GM11168 (cell line): ENCODE measurements around the gene MSLN.

Source experiments
- in situ Hi-C: fragments of 300-500 bp; cut with MboI; formaldehyde crosslinking; loops from one replicate; pipeline ENCODE4 v1.12.0; 2022; ENCODE audit warnings: low sequenced_read_pairs; ENCODE audit not compliant: unreplicated experiment

Gene MSLN

DNA sequence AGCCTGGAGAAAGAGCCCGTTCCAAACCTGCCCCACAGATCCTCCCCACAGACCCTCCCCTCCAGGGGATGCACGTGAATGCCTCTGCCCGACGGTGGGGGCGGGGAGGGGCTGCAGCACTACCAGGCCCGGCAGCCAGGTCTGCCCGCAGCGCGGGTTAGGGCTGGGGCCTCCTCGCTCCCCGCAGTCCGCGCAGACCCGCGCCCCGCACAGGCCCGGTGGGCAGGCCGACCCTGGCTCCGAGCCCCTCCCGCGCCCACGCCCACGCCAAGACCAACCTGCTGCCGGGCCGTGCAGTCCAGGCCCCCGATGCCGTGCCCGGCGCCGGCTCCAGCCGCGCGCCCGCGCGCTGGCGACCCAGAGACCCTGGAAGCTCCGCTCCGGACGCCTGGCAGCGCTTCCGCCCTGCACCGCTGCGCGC lies 27.5 kb downstream of the MSLN start, which contains the start of gene RPUSD1:
RPUSD1 (minus strand) TSS at position 404 of the 421 bp plus-strand sequence. CDS start 644 bp downstream, outside the sequence.
- in situ Hi-C loops, result loop anchor here (5.0 kb wide), 1 partner anchor 76 kb away; no protein-coding TSS in a partner anchor

DNA sequence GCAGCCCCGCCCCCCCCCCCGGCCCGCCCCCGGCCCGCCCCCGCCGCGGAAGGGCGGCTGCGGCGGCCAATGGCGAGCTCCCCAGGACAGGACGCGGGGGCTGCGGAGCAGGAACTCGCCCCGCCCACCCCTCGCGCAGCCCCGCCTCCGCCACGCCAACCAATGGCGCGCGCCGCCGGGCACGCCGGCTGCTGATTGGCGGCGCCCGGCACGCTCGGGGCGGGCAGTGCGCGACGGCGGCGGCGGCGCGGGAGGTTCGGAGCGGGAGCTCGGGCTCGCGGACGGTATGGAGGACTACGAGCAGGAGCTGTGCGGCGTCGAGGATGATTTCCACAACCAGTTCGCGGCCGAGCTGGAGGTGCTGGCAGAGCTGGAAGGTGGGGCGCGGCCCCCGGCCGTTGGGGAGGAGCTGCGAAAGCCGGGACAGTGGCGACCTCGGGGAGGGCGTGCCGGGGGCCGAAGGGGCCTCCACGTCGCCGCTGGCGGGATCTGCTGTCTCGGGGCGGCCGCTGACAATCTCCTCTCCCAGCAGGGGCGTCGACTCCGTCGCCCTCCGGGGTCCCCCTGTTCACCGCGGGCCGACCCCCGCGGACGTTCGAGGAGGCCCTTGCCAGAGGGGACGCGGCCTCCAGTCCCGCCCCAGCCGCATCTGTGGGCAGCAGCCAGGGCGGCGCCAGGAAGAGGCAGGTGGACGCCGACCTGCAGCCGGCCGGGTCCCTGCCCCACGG lies 28.0 kb downstream of the MSLN start, which contains the start of gene CHTF18:
CHTF18 (plus strand) TSS at position 222 of the 728 bp plus-strand sequence; CDS start at position 287, 65 bp downstream.
- in situ Hi-C loops, result loop anchor here (5.0 kb wide), 1 partner anchor 76 kb away; no protein-coding TSS in a partner anchor

DNA sequence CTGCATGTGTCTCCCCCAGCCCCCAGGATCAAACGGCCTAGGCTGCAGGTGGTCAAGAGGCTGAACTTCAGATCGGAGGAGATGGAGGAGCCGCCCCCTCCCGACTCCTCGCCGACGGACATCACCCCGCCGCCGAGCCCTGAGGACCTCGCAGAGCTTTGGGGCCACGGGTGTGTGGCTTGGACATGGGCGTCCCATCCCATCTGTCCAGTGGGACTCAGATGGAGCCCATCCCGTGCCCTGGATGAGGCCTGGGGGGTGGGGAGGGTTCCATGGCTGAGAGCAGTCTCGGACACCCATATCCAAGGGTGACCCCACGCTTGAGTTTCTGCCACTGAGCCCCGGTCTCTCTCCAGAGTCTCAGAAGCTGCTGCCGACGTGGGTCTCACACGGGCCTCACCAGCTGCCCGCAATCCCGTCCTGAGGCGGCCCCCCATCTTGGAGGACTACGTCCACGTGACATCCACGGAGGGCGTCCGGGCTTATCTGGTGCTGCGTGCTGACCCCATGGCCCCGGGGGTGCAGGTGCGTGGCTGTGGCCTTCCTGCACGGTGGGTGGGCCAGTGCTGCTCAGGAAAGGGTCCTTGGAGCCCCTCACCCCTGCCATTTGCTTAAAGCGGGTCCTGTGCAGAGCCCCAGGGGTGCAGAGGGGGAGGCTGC lies 28.8 kb downstream of the MSLN start:
- in situ Hi-C loops, result loop anchor here (5.0 kb wide), 1 partner anchor 77 kb away; no protein-coding TSS in a partner anchor

DNA sequence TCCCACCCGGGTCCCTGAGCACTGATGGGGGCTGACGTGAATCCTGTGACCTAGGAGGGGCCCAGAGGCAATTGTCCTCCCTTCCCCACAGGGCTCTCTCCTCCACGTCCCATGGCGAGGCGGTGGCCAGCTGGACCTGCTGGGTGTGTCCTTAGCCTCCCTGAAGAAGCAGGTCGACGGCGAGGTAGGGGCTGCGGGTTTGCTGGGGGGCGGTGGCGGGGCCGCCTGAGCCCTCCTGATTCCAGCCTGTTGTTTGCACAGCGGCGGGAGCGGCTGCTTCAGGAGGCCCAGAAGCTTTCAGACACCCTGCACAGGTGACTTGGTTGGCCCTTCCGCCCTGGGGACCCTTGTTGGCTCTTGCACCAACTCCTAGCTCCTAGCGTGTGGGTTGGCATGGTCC lies 29.6 kb downstream of the MSLN start:
- in situ Hi-C loops, result no loop called here

DNA sequence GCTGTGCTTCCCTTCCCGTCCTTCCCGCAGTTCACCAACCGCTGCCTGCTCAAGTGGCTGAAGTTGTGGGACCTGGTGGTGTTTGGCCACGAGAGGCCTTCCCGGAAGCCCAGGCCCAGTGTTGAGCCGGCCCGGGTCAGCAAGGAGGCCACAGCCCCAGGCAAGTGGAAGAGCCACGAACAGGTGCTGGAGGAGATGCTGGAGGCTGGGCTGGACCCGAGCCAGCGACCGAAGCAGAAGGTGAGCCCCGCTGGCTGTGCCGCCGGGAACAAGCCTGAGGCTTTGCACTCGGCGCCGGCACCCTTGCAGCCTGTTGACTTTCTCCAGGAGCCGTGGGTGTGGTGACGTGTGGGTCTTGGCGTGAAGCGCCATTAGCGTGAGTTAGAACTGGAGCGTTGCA lies 30.6 kb downstream of the MSLN start:
- in situ Hi-C loops, result no loop called here

DNA sequence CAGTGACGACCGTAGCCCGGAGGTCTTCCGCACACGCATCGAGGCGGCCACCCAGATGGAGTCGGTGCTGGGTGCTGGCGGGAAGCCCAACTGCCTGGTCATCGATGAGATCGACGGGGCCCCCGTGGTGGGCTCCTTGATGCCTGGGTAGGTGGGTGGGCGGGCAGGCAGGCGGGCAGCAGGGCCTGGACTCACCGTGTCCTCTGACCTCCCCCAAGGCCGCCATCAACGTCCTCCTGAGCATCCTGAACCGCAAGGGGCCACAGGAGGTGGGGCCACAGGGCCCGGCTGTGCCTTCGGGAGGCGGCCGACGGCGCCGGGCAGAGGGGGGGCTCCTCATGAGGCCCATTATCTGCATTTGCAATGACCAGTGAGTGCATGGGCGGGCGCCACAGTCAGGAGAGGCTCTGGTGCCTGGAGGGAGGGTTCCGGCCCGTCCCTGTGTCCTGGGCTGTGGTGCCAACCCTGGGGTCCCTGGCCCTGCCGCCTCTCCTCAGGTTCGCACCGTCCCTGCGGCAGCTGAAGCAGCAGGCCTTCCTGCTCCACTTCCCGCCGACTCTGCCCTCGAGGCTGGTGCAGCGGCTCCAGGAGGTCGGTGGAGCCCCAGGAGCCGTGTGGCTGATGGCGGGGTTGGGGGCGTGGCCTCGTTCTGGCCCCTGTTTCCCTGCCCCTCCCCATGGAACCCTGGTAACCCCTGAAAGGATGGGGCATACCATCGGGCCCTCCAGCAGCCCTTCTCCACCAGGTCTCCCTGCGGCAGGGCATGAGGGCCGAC lies 31.9 kb downstream of the MSLN start:
- in situ Hi-C loops, result no loop called here

DNA sequence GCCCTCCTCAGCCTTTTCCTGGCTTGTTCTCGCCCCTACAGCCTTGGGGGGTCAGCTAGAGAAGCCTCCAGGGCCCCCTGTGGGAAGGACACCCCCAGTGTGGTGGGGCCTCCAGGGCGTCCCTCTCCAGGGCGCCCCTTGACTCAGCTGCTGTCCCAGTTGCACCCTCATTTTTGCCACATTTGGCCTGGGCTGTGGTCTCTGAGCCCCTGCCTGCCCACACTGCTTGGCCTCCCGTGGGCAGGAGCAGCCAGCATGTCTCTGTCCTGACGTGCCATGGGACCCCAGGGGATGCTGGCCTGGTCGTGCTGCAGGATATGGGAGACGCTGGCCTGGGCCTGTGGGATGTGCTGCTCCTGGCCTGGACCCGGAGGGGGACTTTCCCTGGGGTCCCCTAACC lies 32.9 kb downstream of the MSLN start:
- in situ Hi-C loops, result no loop called here

DNA sequence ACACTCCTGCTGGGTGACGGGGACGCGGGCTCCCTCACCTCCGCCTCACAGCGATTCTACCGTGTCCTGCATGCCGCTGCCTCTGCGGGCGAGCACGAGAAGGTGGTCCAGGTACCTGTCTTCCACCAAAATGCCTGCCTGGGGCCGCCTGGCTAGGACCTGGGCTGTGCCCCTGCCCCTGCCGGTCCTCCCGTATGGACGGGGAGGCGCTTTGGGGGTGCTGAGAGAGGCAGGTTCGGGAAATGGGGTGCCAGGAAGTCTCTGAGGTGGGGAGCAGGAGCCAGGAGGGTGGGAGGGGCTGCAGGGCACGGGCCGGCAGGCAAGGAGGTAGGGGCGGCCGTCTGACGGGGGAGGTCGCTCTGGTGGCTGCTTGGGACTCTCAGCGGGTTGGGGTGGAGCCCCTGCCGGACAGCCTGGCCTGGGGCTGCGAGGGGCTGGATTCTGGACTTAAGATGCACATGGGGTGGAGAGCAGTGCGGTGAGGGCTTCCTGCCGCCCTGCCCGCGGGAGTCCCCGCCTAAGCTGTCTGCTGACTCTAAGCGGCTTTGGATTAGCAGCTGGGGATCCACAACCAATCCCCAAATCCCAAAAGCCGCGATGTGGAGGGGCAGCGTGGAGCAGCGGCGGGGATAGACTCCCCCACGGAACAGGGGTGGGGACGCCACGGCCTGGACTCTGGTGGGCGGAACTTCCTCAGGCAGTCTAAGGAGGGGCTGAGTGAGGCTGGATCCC lies 33.7 kb downstream of the MSLN start:
- in situ Hi-C loops, result no loop called here

DNA sequence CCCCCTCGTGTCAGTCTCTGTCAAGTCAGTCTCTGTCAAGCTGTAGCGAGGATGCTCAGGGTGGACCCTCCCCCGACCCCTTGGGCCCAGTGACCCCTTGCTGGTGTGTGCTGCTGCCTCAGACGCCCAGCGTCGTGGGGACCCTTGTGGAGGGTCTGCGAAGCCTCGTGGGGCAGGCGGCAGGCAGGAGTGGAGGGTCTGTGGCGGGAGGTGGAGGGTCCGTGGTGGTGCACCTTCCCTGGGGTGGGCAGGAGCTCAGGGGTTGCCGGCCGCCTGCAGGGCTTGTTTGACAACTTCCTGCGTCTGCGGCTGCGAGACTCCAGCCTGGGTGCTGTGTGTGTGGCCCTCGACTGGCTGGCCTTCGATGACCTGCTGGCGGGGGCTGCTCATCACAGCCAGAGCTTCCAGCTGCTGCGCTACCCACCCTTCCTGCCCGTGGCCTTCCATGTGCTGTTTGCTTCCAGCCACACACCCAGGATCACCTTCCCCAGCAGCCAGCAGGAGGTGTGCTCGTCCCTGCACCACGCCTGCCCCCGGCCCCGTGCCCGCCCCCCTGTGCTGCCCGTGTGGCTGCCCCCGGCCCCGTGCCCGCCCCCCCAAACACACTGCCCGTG lies 34.4 kb downstream of the MSLN start:
- in situ Hi-C loops, result no loop called here

DNA sequence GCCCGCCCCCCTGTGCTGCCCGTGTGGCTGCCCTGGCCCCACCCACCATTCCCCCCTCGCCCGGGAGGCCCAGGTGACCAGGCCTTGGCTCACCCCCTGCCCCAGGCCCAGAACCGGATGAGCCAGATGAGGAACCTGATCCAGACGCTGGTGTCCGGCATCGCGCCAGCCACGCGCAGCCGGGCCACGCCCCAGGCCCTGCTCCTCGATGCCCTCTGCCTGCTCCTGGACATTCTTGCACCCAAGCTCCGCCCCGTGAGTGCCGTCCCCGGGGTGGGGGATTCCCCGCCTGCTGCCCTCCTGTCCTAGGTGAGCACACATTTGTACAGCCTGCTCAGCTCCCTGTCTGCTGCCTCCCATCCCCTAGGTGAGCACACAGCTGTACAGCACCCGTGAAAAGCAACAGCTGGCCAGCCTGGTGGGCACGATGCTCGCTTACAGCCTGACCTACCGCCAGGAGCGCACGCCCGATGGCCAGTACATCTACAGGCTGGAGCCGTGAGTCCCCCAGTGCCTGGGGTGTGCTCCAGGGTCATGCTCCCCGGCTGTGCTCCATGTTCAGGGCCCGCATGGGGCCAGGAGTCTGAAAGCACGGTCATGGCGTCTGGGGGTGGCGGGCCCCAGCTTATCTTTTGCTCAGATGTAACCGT lies 35.2 kb downstream of the MSLN start:
- in situ Hi-C loops, result no loop called here

DNA sequence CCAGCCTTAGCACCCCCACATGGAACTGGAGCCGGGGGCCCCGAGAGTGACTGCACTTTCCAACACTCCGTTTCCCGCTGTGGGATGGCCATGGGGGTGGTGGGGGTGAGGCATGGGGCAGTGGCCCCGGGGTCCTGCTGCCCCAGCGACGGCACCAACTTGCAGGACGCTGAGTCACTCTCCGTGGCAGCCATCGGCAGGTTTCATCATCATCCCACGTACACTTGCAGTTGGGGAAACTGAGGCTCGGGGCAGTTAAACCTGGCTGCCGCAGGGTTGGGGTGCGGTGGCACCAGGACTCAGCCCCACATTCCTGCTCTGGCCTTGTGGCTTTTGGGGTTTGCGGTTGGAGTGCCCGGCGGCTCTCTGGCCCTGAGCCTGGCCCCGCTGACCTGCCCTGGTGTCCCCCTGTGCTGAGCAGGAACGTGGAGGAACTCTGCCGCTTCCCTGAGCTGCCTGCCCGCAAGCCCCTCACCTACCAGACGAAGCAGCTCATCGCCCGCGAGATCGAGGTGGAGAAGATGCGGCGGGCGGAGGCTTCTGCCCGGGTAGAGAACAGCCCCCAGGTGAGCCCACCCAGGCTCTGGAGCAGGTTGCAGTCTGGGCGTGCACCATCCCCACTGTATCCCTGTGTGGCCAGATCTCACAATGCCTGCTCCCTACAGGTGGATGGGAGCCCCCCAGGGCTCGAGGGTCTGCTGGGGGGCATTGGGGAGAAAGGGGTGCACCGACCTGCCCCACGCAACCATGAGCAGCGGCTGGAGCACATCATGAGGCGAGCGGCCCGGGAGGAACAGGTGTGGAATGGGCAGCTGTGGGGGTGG lies 36.0 kb downstream of the MSLN start:
- in situ Hi-C loops, result no loop called here

DNA sequence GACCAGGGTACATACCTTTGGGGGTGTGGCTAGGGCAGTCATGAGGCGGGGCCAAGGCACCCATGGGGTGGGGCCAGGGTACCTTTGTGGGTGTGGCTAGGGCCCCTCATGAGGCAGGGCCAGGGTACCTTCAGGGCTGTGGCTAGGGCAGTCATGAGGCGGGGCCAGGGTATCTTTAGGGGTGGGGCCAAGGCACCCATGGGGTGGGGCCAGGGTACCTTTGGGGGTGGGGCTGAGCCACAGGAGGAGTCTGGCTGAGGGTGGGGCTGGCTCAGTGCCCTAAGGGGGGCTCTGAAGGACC lies 36.5 kb downstream of the MSLN start:
- in situ Hi-C loops, result no loop called here

DNA sequence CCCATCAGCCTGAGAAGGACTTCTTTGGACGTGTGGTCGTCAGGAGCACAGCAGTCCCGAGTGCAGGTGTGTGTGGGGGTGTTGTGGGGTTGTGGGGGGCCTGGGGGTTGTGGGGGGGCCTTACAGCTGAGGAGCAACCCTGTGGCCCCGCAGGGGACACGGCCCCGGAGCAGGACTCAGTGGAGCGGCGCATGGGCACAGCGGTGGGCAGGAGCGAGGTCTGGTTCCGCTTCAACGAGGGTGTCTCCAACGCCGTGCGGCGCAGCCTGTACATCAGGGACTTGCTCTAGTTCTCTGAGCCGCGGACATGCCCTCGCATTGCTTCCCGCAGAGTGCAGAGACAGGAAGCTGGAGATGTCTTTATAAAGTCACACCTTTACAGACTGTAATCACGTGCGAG lies 37.2 kb downstream of the MSLN start:
- in situ Hi-C loops, result no loop called here

DNA sequence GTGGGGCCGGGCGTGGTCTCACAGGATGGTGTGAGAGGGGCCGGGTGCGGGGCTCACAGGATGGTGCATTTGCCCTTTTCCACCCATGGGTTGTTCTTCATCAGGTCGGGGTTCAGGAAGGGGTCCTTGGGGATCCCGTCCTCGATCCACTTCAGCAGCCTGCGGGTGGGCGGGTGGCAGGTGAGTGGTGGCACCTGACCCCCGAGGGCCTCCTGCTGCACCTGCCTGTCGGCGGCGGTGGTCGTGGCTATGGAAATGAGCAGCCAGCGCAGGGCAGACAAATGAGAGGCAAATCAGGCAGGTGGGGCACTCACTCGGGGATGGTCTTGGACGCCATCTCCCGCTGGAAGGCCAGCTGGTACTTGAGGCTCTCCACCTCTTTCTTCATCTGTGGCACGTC lies 38.1 kb downstream of the MSLN start:
- in situ Hi-C loops, result no loop called here

DNA sequence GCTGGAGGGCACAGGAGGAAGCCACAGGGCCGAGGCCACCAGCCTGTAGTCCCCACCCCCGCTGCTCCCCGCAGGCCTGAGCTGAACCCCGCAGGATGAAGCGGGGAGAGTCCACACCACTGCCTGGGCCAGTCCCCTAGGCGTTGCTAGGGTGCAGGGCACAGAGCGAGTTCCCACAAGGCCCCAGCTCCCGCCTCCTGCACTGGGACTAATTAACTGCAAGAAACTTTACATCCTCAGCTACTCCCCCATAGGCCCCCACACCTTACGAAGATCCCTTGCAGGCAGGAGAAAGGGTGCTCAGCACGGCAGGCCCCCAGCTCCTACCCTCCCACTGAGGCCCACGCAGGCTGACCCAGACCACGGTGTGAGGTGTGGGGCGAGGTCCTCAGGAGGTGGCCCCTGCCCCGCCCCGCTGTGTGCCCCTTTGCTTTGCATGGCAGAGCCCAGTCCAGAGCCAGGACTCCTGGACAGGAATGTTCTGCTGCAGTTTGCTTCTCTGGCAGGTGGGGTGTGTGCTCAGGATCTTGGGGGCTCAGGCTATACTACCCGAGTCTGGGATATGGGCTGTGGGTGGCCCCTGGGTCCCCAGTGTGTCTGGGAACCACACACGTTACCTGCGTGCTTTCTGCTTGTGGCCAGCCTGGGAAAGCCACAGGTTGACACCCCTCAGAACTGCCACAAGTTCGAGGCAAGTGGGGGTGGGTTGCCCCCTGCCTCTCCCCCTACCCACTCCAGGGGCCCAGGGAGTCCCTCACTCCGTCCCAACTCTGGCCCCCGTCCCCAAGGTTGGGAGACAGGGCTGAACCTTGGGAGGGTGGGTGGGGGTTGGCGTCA lies 38.8 kb downstream of the MSLN start:
- in situ Hi-C loops, result no loop called here

DNA sequence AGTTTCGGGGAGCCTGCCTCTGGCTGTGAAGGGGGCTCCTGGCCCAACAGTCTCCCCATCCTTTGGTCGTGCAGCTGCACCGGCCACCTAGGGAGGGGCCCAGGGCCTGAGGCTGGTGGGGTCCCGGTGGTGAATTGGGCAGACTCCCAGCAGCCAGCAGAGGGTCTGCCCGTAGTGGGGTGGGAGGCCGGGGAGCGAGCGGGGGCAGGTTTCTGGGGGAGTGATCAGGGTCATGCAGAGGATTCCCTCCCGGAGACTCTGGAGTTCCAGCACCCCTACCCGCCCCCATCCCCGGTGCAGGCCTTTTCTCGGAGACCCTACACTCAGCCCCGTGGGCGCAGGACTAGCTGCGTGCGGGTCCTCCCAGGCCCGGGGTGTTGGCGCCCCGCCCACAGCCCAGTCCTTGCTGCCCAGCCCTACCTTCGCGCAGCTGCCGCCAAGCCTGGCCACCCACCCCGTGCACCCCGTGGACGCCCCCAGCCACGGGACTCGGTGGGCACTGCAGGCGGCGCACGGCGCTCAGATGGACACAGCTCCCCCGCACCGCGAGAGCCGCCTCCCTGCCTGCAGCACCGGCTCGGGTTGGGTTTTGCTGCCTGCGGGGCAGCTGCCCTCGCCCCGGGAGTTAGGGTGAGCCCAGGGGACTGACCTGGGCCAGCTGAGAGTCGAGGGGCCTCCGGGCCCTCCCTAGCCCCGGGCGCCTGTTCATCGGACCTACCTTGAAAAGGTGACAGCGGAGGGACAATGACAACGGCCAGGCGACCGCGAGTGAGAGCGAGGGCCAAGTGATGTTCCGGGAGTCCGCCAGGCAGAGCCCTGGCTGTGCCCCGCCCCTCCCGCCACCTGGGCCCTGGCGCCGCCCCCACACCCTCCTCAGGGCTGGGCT lies 39.7 kb downstream of the MSLN start, which contains the start of gene GNG13:
GNG13 (minus strand) TSS at position 787 of the 886 bp plus-strand sequence. CDS start 1,657 bp downstream, outside the sequence.
- in situ Hi-C loops, result no loop called here
